HG02623 (cell line): ENCODE data around the gene GAB2.
"Not testable (repeated sequence)": the region's sequence is repeated elsewhere in the genome, so short reads cannot be mapped to it uniquely, and the experiment has no call there.

Source experiments
- ATAC-seq: cut with Tn5 transposase; IDR thresholded peaks from one replicate; pipeline ENCODE4 v1.9.1; 2021; ENCODE audit warnings: moderate library complexity; ENCODE audit not compliant: unreplicated experiment

The GAB2 gene

GRCh38 chr11:78318321-78319114 is 99.1 kb downstream of the GAB2 start:
- no peak for ATAC-seq

- no peak for ATAC-seq
Observed at GRCh38 chr11:78315724-78316123, 101.9 kb downstream of the GAB2 start.

- ATAC-seq, result no peak
Observed at GRCh38 chr11:78314762-78315161, 102.9 kb downstream of the GAB2 start.

GRCh38 chr11:78313898-78314297 is 103.7 kb downstream of the GAB2 start:
- ATAC-seq, result no peak

- ATAC-seq, result no peak
Observed at GRCh38 chr11:78313181-78313795, 104.3 kb downstream of the GAB2 start.

- no peak for ATAC-seq
Observed at GRCh38 chr11:78312712-78313111, 104.9 kb downstream of the GAB2 start.

- ATAC-seq, result no peak
Observed at GRCh38 chr11:78311702-78312371, 105.8 kb downstream of the GAB2 start.

GRCh38 chr11:78310500-78310909 is 107.1 kb downstream of the GAB2 start:
- ATAC-seq, result peak; percentile 79

GRCh38 chr11:78304201-78304600 is 113.4 kb downstream of the GAB2 start:
- no peak for ATAC-seq

GRCh38 chr11:78300108-78300839 is 117.3 kb downstream of the GAB2 start:
- no peak for ATAC-seq

GRCh38 chr11:78299000-78299710 is 118.5 kb downstream of the GAB2 start:
- ATAC-seq, result no peak

- no peak for ATAC-seq
Observed at GRCh38 chr11:78298291-78298771, 119.3 kb downstream of the GAB2 start.

- ATAC-seq, result no peak
Observed at GRCh38 chr11:78295991-78296930, 121.4 kb downstream of the GAB2 start.

- no peak for ATAC-seq
Observed at GRCh38 chr11:78295347-78295746, 122.3 kb downstream of the GAB2 start.

GRCh38 chr11:78294100-78294499 is 123.5 kb downstream of the GAB2 start:
- ATAC-seq, result not testable (repeated sequence)

GRCh38 chr11:78293536-78293935 is 124.1 kb downstream of the GAB2 start:
- ATAC-seq, result no peak

GRCh38 chr11:78292109-78292803 is 125.4 kb downstream of the GAB2 start:
- ATAC-seq, result no peak

- no peak for ATAC-seq
Observed at GRCh38 chr11:78291503-78292108, 126.0 kb downstream of the GAB2 start.
